ENCODE results near the gene APOL3. TPM values are rescaled to one million over a fixed set of nuclear protein-coding genes. Genes with fewer than 3 reads are reported as not detected.
"Not testable (repeated sequence)": the region's sequence is repeated elsewhere in the genome, so short reads cannot be mapped to it uniquely, and the experiment has no call there.

Gene APOL3
- total RNA-seq, 2 experiments from 2014 or later, result 139 to 150 TPM

GRCh38 chr22:36100908-36101307 is 59.6 kb downstream of the APOL3 start:
- H3K9me3 Mint-ChIP-seq; CTCF ChIA-PET; H3K4me1 Mint-ChIP-seq; H3K27ac Mint-ChIP-seq; H3K4me3 Mint-ChIP-seq; DNase-seq; POLR2A ChIA-PET; H3K36me3 Mint-ChIP-seq (ENCODE audit: low read depth): not testable (repeated sequence)
- peaks cover 15% of the 10 kb centered on the region for H3K27me3 Mint-ChIP-seq

GRCh38 chr22:36100134-36100824 is 60.3 kb downstream of the APOL3 start:
- ChIA-PET CTCF (interaction anchor here (0.5 to 1.5 kb wide), 3 partner anchors 12 to 35 kb away, joined by 3 to 6 read pairs (median 4); no protein-coding TSS in a partner anchor), POLR2A (no interaction called here)
- Mint-ChIP-seq H3K4me1 (no peaks in the 10 kb centered on the region), H3K36me3 (ENCODE audit: low read depth) (no peaks in the 10 kb centered on the region), H3K4me3 (no peak overlapping the region), H3K27ac (no peak overlapping the region), H3K27me3 (peaks cover 10% of the 10 kb centered on the region), H3K9me3 (no peaks in the 10 kb centered on the region)
- DNase-seq, result no peak

DNA sequence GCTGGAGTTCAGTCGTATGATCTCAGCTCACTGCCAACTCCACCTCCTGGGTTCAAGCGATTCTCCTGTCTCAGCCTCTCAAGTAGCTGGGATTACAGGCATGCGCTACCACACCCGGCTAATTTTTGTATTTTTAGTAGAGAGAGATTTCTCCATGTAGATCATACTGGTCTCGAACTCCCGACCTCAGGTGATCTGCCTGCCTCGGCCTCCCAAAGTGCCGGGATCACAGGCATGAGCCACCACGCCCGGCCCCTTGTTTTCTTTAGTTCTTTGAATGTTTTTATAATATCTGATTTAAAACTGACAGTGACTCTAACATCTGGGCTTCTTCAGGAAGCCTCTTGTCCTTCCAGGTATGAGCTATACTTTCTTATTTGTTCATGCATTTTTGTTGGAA is 61.0 kb downstream of the APOL3 start:
- CTCF ChIA-PET, result interaction anchor here (0.5 to 1.5 kb wide), 3 partner anchors 11 to 34 kb away, joined by 3 to 6 read pairs (median 4); no protein-coding TSS in a partner anchor
- H3K4me3 Mint-ChIP-seq; DNase-seq; H3K4me1 Mint-ChIP-seq; H3K27ac Mint-ChIP-seq; POLR2A ChIA-PET; H3K27me3 Mint-ChIP-seq; H3K9me3 Mint-ChIP-seq; H3K36me3 Mint-ChIP-seq (ENCODE audit: low read depth): not testable (repeated sequence)

GRCh38 chr22:36097880-36098279 is 62.7 kb downstream of the APOL3 start:
- ChIA-PET CTCF (interaction anchor here (0.8 kb wide), 1 partner anchor 131 kb away, joined by 3 read pairs; no protein-coding TSS in a partner anchor), POLR2A (no interaction called here)
- H3K27me3 Mint-ChIP-seq, result peaks cover 5% of the 10 kb centered on the region

GRCh38 chr22:36090772-36091171 is 69.8 kb downstream of the APOL3 start:
- H3K36me3 Mint-ChIP-seq (ENCODE audit: low read depth); POLR2A ChIA-PET; CTCF ChIA-PET; H3K27ac Mint-ChIP-seq; H3K9me3 Mint-ChIP-seq; DNase-seq; H3K4me3 Mint-ChIP-seq; H3K27me3 Mint-ChIP-seq; H3K4me1 Mint-ChIP-seq: not testable (repeated sequence)

More at GRCh38 chr22:36097880-36098279, 62.7 kb downstream of the APOL3 start:
- no peaks in the 10 kb centered on the region for H3K9me3 Mint-ChIP-seq
- H3K4me1 Mint-ChIP-seq, result no peaks in the 10 kb centered on the region
- H3K4me3 Mint-ChIP-seq, result no peak overlapping the region
- DNase-seq, result no peak
- H3K27ac Mint-ChIP-seq, result no peak overlapping the region
- H3K36me3 Mint-ChIP-seq (ENCODE audit: low read depth), result no peaks in the 10 kb centered on the region

Other genes starting within 250 kb of the APOL3 start
- under 1 TPM; 0.77 to 0.99 TPM for gene RBFOX2, start 131.9 kb downstream of the APOL3 start, total RNA-seq
- under 1 TPM; 0.54 to 0.57 TPM for gene APOL4, start 41.1 kb upstream of the APOL3 start, total RNA-seq
- 10 to 100 TPM; 77.0 to 85.4 TPM for gene APOL2, start 78.8 kb upstream of the APOL3 start, total RNA-seq
- gene APOL1, start 92.4 kb upstream of the APOL3 start, total RNA-seq, result 10 to 100 TPM; 50.9 to 60.0 TPM
- gene MYH9, start 227.2 kb upstream of the APOL3 start, total RNA-seq, result 1,000 to 10,000 TPM in 1 of 2 experiments, 100 to 1,000 TPM in 1; 881 to 1,009 TPM

Data from activated CD4-positive, alpha-beta T cell treated with anti-CD3 and anti-CD28 coated beads, Interleukin-2, amount 10 ng/mL, durations not matched to agents 7 days and 5 days (primary cell).